K562 (cell line): ENCODE results near the gene HSD11B1. TPM values are rescaled to one million over a fixed set of nuclear protein-coding genes. Genes with fewer than 3 reads are reported as not detected.

Experiments
- ADNP ChIP-seq: fragments of 200-800 bp; sonication (Bioruptor generic); IDR thresholded peaks from 2 replicates; pipeline ENCODE4 v1.6.1; 2016; ENCODE audit warnings: missing genetic modification characterization, missing compliant biosample characterization
- EP400 ChIP-seq: fragments of 450-650 bp; IDR thresholded peaks from 2 replicates; pipeline ENCODE4 v1.6.1; 2017; ENCODE audit warnings: antibody characterized with exemption, mild to moderate bottlenecking, moderate library complexity
- GATAD2A ChIP-seq: fragments of 450-650 bp; IDR thresholded peaks from 2 replicates; pipeline ENCODE4 v1.6.1; 2017
- HES1 ChIP-seq: fragments of 450-650 bp; IDR thresholded peaks from 2 replicates; pipeline ENCODE4 v1.6.1; 2016; ENCODE audit warnings: low read depth, mild to moderate bottlenecking, moderate library complexity
- HMGN3 ChIP-seq: IDR thresholded peaks from 2 replicates; pipeline ENCODE4 v1.6.1; 2011; ENCODE audit warnings: borderline replicate concordance, low read depth, mild to moderate bottlenecking, mixed read lengths, low read length; ENCODE audit not compliant: insufficient read length; ENCODE audit errors: extremely low read depth
- KAT2B ChIP-seq: IDR thresholded peaks from one replicate; pipeline ENCODE4 v1.6.1; 2012; ENCODE audit warnings: low read depth, mild to moderate bottlenecking, control low read depth, inconsistent platforms, low read length, moderate library complexity
- MEF2D ChIP-seq: conservative IDR thresholded peaks from 2 replicates; pipeline ENCODE4 v1.6.1; 2016; ENCODE audit warnings: low read depth, missing genetic modification characterization, missing compliant biosample characterization
- MYC ChIP-seq, 2 experiments: fragments of 250-450 bp in 1 of 2; sonication (Bioruptor Pico) in 1 of 2; IDR thresholded peaks; 2 replicates each; pipeline versions ENCODE4 v1.5.1 to v1.6.1; 2012 to 2021; ENCODE audit warnings: low read depth in 2 of 2, borderline replicate concordance in 1 of 2, improper control_type of control experiment in 1 of 2, low read length in 1 of 2, mild to moderate bottlenecking in 1 of 2, moderate library complexity in 1 of 2
- NCOR1 ChIP-seq: fragments of 450-650 bp; IDR thresholded peaks from 2 replicates; pipeline ENCODE4 v1.6.1; 2016; ENCODE audit warnings: mild to moderate bottlenecking, moderate library complexity
- NR2C2 ChIP-seq, 2 experiments: fragments of 200-800 bp in 1 of 2; sonication (Bioruptor generic) in 1 of 2; sonication (generic) in 1 of 2; formaldehyde crosslinking in 1 of 2; IDR thresholded peaks; 2 replicates each; pipeline versions ENCODE4 v1.6.1 to v1.8.0; 2016 to 2022; ENCODE audit warnings: mild to moderate bottlenecking in 1 of 2, missing compliant biosample characterization in 1 of 2, missing genetic modification characterization in 1 of 2, missing genetic modification reagents in 1 of 2
- NR3C1 ChIP-seq: sonication (generic); formaldehyde crosslinking; IDR thresholded peaks from 2 replicates; pipeline ENCODE4 v1.8.1; 2022; ENCODE audit warnings: missing genetic modification reagents
- RNF2 ChIP-seq: sonication (generic); IDR thresholded peaks from 2 replicates; pipeline ENCODE4 v1.6.1; 2016
- TOE1 ChIP-seq, 2 experiments: fragments of 450-650 bp in 1 of 2; sonication (generic) in 1 of 2; formaldehyde crosslinking in 1 of 2; IDR thresholded peaks; 2 replicates each; pipeline versions ENCODE4 v1.7.1 to v1.8.0; 2016 to 2022; ENCODE audit warnings: borderline replicate concordance in 2 of 2, mild to moderate bottlenecking in 2 of 2, antibody characterized with exemption in 1 of 2, inconsistent platforms in 1 of 2, low read depth in 1 of 2, missing genetic modification reagents in 1 of 2, moderate library complexity in 1 of 2
- ZNF165 ChIP-seq: fragments of 250-450 bp; sonication (Bioruptor Pico); IDR thresholded peaks from 2 replicates; pipeline ENCODE4 v1.4.0; 2020; ENCODE audit warnings: borderline replicate concordance
- ZNF24 ChIP-seq: fragments of 450-650 bp; IDR thresholded peaks from 2 replicates; pipeline ENCODE4 v1.6.1; 2016
- ZNF316 ChIP-seq: fragments of 450-650 bp; IDR thresholded peaks from 2 replicates; pipeline ENCODE4 v1.6.1; 2016
- ZNF445 ChIP-seq: fragments of 250-450 bp; sonication (Bioruptor Pico); IDR thresholded peaks from 2 replicates; pipeline ENCODE4 v1.4.0; 2020; ENCODE audit warnings: low read depth, mild to moderate bottlenecking, moderate library complexity
- polyA plus RNA-seq, 8 experiments: library from polyadenylated mRNA; depleted of rRNA in 4 of 8; stranded (reverse) in 5 of 8; unstranded in 3 of 8; fragments of >200 nt; fragmentation: Nextera tagmentation in 2 of 8; fragmentation: Illumina TruSeq in 1 of 8; extraction: Ambion mirVana in 2 of 8; extraction: Trizol in 1 of 8; gene quantifications; 2 replicates each; pipeline versions ENCODE4 v1.2.1 to v1.2.3, GENCODE V29; 2011 to 2014; ENCODE audit warnings: inconsistent platforms in 1 of 8, missing spikeins in 1 of 8
- total RNA-seq, 7 experiments: library from RNA; depleted of rRNA in 6 of 7; stranded (reverse); fragments of >200 nt in 6 of 7; fragmentation: Illumina TruSeq in 2 of 7; extraction: Trizol in 2 of 7; gene quantifications; 2 replicates each; pipeline versions ENCODE4 v1.2.1 to v1.2.3, GENCODE V29; 2011 to 2021; ENCODE audit warnings: low replicate concordance in 1 of 7
- TF ChIP-seq, protein P1 (sequence below): fragments of 450-650 bp; formaldehyde crosslinking; IDR thresholded peaks from 2 replicates; pipeline ENCODE4 v1.4.0; 2022; ENCODE audit warnings: missing genetic modification characterization
- TF ChIP-seq, protein P2 (sequence below): sonication (generic); formaldehyde crosslinking; IDR thresholded peaks from 2 replicates; pipeline ENCODE4 v1.8.1; 2022; ENCODE audit warnings: missing genetic modification reagents
- TF ChIP-seq, protein P3 (sequence below), 3 experiments: IDR thresholded peaks in 2 of 3; conservative IDR thresholded peaks in 1 of 3; 2 replicates each; pipeline ENCODE4 v1.5.1; 2011 to 2012; ENCODE audit warnings: low read length in 3 of 3, mild to moderate bottlenecking in 3 of 3, control low read depth in 2 of 3, improper control_type of control experiment in 1 of 3, inconsistent platforms in 1 of 3, low read depth in 1 of 3, mixed read lengths in 1 of 3, moderate library complexity in 1 of 3; ENCODE audit not compliant: insufficient read depth in 2 of 3

HSD11B1 gene
- total and polyA plus RNA-seq, 9 of the 15 experiments (the other 6 are each of a cell fraction or from before 2014, with no cell fraction given) = 0.04 to 0.16 TPM; not detected in 7

GRCh38 chr1:209673631-209674417 is 30.8 kb upstream of the HSD11B1 start (continued):
- no peak for TF ChIP-seq ZNF445 (CRISPR knock-in tag)
- TF ChIP-seq KAT2B = no peak
- no peak for TF ChIP-seq HMGN3
- TF ChIP-seq, protein P1, sequence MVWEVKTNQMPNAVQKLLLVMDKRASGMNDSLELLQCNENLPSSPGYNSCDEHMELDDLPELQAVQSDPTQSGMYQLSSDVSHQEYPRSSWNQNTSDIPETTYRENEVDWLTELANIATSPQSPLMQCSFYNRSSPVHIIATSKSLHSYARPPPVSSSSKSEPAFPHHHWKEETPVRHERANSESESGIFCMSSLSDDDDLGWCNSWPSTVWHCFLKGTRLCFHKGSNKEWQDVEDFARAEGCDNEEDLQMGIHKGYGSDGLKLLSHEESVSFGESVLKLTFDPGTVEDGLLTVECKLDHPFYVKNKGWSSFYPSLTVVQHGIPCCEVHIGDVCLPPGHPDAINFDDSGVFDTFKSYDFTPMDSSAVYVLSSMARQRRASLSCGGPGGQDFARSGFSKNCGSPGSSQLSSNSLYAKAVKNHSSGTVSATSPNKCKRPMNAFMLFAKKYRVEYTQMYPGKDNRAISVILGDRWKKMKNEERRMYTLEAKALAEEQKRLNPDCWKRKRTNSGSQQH (CRISPR knock-in tag) = peak; percentile 49; the same call in 1 of the 2 replicates
- peak; percentile 56; the same call in 1 of the 2 replicates for TF ChIP-seq RNF2
- TF ChIP-seq ADNP (tag) = no peak
- TF ChIP-seq ZNF24 = no peak
- TF ChIP-seq MYC (IDR thresholded peaks at IDR 0.05; ENCODE audit: low read depth, low read length) = peak; percentile 78
- TF ChIP-seq MYC (CRISPR knock-in tag; IDR thresholded peaks at IDR 0.05; ENCODE audit: borderline replicate concordance, low read depth) = peak; percentile 35; the same call in 1 of the 2 replicates
- no peak for TF ChIP-seq NCOR1
- peak; percentile 19; the same call in 1 of the 2 replicates for TF ChIP-seq MEF2D (tag)
- TF ChIP-seq, protein P2, sequence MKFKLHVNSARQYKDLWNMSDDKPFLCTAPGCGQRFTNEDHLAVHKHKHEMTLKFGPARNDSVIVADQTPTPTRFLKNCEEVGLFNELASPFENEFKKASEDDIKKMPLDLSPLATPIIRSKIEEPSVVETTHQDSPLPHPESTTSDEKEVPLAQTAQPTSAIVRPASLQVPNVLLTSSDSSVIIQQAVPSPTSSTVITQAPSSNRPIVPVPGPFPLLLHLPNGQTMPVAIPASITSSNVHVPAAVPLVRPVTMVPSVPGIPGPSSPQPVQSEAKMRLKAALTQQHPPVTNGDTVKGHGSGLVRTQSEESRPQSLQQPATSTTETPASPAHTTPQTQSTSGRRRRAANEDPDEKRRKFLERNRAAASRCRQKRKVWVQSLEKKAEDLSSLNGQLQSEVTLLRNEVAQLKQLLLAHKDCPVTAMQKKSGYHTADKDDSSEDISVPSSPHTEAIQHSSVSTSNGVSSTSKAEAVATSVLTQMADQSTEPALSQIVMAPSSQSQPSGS (CRISPR knock-in tag) = no peak
- TF ChIP-seq HES1 = peak; percentile 58; the same call in 1 of the 2 replicates
- no peak for TF ChIP-seq TOE1 (IDR thresholded peaks at IDR 0.05; ENCODE audit: borderline replicate concordance)
- TF ChIP-seq TOE1 (CRISPR knock-in tag; IDR thresholded peaks at IDR 0.05; ENCODE audit: borderline replicate concordance, low read depth) = no peak
- no peak for TF ChIP-seq ZNF165 (CRISPR knock-in tag)
- no peak for TF ChIP-seq NR2C2 (CRISPR knock-in tag; IDR thresholded peaks at IDR 0.05)
- TF ChIP-seq NR2C2 (tag; IDR thresholded peaks at IDR 0.05) = peak; percentile 68
- TF ChIP-seq ZNF316 = no peak
- TF ChIP-seq, protein P3, sequence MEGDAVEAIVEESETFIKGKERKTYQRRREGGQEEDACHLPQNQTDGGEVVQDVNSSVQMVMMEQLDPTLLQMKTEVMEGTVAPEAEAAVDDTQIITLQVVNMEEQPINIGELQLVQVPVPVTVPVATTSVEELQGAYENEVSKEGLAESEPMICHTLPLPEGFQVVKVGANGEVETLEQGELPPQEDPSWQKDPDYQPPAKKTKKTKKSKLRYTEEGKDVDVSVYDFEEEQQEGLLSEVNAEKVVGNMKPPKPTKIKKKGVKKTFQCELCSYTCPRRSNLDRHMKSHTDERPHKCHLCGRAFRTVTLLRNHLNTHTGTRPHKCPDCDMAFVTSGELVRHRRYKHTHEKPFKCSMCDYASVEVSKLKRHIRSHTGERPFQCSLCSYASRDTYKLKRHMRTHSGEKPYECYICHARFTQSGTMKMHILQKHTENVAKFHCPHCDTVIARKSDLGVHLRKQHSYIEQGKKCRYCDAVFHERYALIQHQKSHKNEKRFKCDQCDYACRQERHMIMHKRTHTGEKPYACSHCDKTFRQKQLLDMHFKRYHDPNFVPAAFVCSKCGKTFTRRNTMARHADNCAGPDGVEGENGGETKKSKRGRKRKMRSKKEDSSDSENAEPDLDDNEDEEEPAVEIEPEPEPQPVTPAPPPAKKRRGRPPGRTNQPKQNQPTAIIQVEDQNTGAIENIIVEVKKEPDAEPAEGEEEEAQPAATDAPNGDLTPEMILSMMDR (IDR thresholded peaks at IDR 0.05 in 2 of 3, conservative IDR thresholded peaks at IDR 0.05 in 1 of 3; ENCODE audit: insufficient read depth in 2 of 3, low read depth in 1 of 3, low read length in 3 of 3) = no peak
- TF ChIP-seq EP400 = peak; percentile 69; the same call in 1 of the 2 replicates
- no peak for TF ChIP-seq GATAD2A
- TF ChIP-seq NR3C1 (CRISPR knock-in tag) = no peak
